Gastrocnemius medialis (tissue), 4 donors: Measurements from ENCODE around the gene SYT13. TPM values are rescaled to one million over a fixed set of nuclear protein-coding genes. Genes with fewer than 3 reads are reported as not detected.

Source experiments
- ATAC-seq, 2 donors: fragments of 150-250 bp; one replicate each; pipeline ENCODE4 v1.9.1; 2016
- DNase-seq, 2 donors: peaks; one replicate each; pipeline ENCODE4 v3.0.0-alpha.2; 2019
- H3K27ac ChIP-seq, 4 donors: fragments of 200-600 bp; sonication (generic); 1 replicate in 1 of 4; 2 replicates in 3 of 4; pipeline ENCODE4 v1.5.1; 2016 to 2018; ENCODE audit warnings: mild to moderate bottlenecking in 2 of 4, moderate library complexity in 1 of 4
- H3K27me3 ChIP-seq, 3 donors: fragments of 200-600 bp; sonication (generic) in 2 of 3; 1 replicate in 1 of 3; 2 replicates in 2 of 3; pipeline versions ENCODE4 v1.5.1 to v1.6.0; 2016 to 2019; ENCODE audit warnings: mild to moderate bottlenecking in 1 of 3, moderate library complexity in 1 of 3
- H3K36me3 ChIP-seq, 2 donors: fragments of 200-600 bp; sonication (generic) in 1 of 2; one replicate each; pipeline ENCODE4 v1.5.1; 2017 to 2018
- H3K4me1 ChIP-seq, 2 donors: fragments of 200-600 bp; sonication (generic) in 1 of 2; one replicate each; pipeline ENCODE4 v1.5.1; 2016 to 2017; ENCODE audit warnings: mild to moderate bottlenecking in 2 of 2
- H3K4me3 ChIP-seq, 4 donors: fragments of 200-600 bp; sonication (generic) in 3 of 4; 1 replicate in 1 of 4; 2 replicates in 3 of 4; pipeline ENCODE4 v1.5.1; 2016 to 2019; ENCODE audit warnings: mild to moderate bottlenecking in 2 of 4
- H3K9me3 ChIP-seq, 3 donors: fragments of 200-600 bp; sonication (generic) in 2 of 3; 1 replicate in 1 of 3; 2 replicates in 2 of 3; pipeline ENCODE4 v1.5.1; 2016 to 2019
- POLR2A ChIP-seq, 2 donors: fragments of 450-650 bp; IDR thresholded peaks; one replicate each; pipeline ENCODE4 v1.6.1; 2017; ENCODE audit warnings: antibody characterized with exemption in 2 of 2, mild to moderate bottlenecking in 2 of 2, moderate library complexity in 2 of 2
- in situ Hi-C, 4 donors: fragments of 200-750 bp; cut with MboI; loops; one replicate each; pipeline versions ENCODE4 v1.15.0 to v1.8.0; 2017; ENCODE audit warnings: low sequenced_read_pairs in 4 of 4
- intact Hi-C: fragments of 100-400 bp; cut with DNase I; formaldehyde crosslinking; loops from one replicate; pipeline ENCODE4 v1.15.1; 2023; ENCODE audit warnings: low total_unique reads
- total RNA-seq, 4 donors: library from RNA; depleted of rRNA; stranded (reverse); fragments of >200 nt; gene quantifications; one replicate each; pipeline versions ENCODE4 v1.1.0 to v1.2.3, GENCODE V29; 2016
- TF ChIP-seq, protein P1 (sequence below), 5 experiments: fragments of 450-650 bp in 3 of 5; fragments of 200-600 bp in 2 of 5; sonication (generic) in 2 of 5; IDR thresholded peaks in 4 of 5; conservative IDR thresholded peaks in 1 of 5; 1 replicate in 4 of 5; 2 replicates in 1 of 5; pipeline ENCODE4 v1.5.1; 2016 to 2019; ENCODE audit warnings: antibody characterized with exemption in 5 of 5, mild to moderate bottlenecking in 3 of 5, moderate library complexity in 3 of 5

SYT13 gene
- total RNA-seq, 4 donors from 2014 or later: 0.15 TPM; not detected in 3

DNA sequence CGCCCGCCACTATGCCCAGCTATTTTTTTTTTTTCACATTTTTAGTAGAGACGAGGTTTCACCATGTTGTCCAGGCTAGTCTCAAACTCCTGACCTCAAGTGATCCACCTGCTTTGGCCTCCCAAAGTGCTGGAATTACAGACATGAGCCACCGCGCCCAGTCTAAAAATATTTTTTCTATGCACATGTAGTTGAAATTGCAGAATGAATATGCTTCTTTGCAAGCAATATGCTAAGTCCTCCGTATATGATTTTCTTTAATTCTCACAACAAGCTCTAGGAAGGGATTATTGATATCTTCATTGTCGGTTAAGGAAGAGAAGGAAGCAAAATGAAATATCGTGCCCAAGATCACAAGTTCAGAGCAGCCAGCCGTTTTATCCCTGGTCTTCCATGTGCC lies 30.1 kb upstream of the SYT13 start:
- Histone ChIP-seq H3K36me3 (no peaks in the 10 kb centered on the region), H3K4me3 (no peak overlapping the region), H3K27ac (no peak overlapping the region), H3K4me1 (no peaks in the 10 kb centered on the region), H3K9me3 (no peaks in the 10 kb centered on the region), H3K27me3 (no peaks in the 10 kb centered on the region)
- in situ Hi-C loops (no loop called here), intact Hi-C loops (no loop called here)
- no peak for DNase-seq
- no peak for TF ChIP-seq POLR2A (IDR thresholded peaks at IDR 0.05)
- TF ChIP-seq, protein P1, sequence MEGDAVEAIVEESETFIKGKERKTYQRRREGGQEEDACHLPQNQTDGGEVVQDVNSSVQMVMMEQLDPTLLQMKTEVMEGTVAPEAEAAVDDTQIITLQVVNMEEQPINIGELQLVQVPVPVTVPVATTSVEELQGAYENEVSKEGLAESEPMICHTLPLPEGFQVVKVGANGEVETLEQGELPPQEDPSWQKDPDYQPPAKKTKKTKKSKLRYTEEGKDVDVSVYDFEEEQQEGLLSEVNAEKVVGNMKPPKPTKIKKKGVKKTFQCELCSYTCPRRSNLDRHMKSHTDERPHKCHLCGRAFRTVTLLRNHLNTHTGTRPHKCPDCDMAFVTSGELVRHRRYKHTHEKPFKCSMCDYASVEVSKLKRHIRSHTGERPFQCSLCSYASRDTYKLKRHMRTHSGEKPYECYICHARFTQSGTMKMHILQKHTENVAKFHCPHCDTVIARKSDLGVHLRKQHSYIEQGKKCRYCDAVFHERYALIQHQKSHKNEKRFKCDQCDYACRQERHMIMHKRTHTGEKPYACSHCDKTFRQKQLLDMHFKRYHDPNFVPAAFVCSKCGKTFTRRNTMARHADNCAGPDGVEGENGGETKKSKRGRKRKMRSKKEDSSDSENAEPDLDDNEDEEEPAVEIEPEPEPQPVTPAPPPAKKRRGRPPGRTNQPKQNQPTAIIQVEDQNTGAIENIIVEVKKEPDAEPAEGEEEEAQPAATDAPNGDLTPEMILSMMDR (IDR thresholded peaks at IDR 0.05 in 4 of 5, conservative IDR thresholded peaks at IDR 0.05 in 1 of 5): no peak
- ATAC-seq: no peak

DNA sequence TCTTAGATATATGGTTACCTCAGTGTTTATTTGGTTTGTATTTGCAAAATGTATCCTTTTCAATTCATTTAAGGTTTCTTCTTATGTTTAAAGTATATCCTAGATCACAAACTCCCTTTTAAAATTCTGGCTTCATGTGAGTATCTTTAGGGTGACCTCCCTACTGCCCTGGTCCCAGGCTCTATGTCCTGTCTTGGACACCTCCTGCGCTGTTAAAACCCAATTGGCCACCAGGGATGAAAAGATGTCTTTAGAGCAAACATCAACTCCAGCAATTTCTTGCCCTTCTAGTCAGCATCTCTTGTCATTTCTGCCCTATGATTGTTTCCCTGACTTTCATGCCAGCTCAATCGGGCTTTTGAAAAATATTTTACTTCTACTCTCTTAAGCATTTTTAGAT lies 28.8 kb upstream of the SYT13 start:
- H3K4me3 ChIP-seq: no peak overlapping the region
- TF ChIP-seq, protein P1 (IDR thresholded peaks at IDR 0.05 in 4 of 5, conservative IDR thresholded peaks at IDR 0.05 in 1 of 5): no peak
- TF ChIP-seq POLR2A (IDR thresholded peaks at IDR 0.05): no peak
- intact Hi-C loops: no loop called here
- ATAC-seq (no peak), DNase-seq (no peak)
- in situ Hi-C loops: no loop called here
- no peaks in the 10 kb centered on the region for H3K9me3 ChIP-seq
- H3K27ac ChIP-seq: no peak overlapping the region
- no peaks in the 10 kb centered on the region for H3K4me1 ChIP-seq
- H3K27me3 ChIP-seq: no peaks in the 10 kb centered on the region
- H3K36me3 ChIP-seq: no peaks in the 10 kb centered on the region

DNA sequence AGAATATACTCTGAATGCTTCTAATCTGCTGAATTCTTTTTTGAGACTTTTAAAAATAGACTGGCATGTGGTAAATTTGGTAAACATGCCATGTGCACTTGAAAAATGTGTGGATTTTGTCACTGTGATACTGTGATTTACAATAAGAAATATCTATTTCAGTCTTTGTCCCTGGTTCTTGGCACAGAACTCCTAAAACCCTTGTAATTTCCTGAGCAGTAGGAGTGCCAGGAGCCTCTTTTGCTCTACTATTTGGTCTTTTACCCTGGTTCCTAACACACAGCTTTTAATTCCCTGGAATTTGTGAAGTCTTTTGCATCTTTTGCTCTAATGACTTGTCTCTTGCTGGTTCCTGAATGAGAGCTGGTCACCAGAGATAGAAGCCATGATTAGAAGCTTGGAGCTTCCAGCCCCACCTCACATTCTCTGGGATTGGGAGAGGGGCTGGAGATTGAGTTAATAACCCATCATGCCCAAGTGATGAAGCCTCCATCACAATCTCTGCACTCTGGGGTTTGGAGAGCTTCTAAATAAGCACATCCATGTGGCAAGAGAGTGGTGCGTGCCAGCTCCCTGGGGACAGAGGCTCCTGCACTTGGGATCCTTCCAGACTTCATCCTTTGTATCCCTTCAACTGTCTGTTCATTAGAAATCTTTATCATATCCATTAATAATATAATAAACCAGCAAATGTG lies 27.2 kb upstream of the SYT13 start:
- Histone ChIP-seq H3K27me3 (no peaks in the 10 kb centered on the region), H3K36me3 (no peaks in the 10 kb centered on the region), H3K4me3 (no peak overlapping the region), H3K4me1 (no peaks in the 10 kb centered on the region), H3K9me3 (no peaks in the 10 kb centered on the region), H3K27ac (no peak overlapping the region)
- no peak for ATAC-seq
- intact Hi-C loops (no loop called here), in situ Hi-C loops (no loop called here)
- TF ChIP-seq POLR2A (IDR thresholded peaks at IDR 0.05): no peak
- TF ChIP-seq, protein P1 (IDR thresholded peaks at IDR 0.05 in 4 of 5, conservative IDR thresholded peaks at IDR 0.05 in 1 of 5): no peak
- no peak for DNase-seq

DNA sequence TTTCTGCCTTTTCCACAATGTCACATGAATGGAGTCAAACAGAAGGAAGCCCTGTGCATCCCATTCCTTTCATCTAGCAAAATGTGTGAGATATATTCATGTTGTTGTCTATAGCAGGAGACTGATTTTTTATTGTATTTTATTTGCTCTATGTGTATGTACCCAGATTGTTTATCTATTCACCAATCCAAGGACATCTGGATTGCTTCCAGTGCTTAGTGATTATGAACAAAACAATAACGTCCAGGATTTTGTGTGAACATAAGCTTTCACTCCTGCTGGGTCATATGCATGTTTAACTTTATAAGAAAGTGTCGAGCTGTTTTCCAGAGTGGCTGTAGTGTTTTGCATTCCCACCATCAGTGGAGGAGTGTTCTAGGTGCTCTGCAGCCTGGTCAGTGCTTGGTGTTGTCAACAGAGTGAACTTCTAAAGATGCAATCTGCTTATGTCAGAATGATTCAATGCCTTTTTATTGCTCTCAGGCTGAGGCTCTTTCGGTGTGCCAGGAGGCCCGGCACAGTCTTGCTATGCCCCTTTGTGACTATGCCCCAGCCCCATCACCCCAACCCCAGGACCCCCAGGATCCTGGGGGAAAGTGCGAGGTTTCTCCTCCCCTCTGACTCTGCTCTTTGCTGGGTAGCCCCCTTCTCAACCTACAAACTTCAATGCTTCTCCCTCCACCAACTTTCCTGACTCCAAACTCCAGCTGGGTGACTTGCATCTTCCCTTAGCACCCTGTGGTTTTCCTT lies 19.9 kb upstream of the SYT13 start:
- H3K4me3 ChIP-seq: no peak overlapping the region
- in situ Hi-C loops: no loop called here

More for the DNA sequence above, 19.9 kb upstream of the SYT13 start:
- no peaks in the 10 kb centered on the region for H3K9me3 ChIP-seq
- peaks cover 0 to 7% (median 0%) of the 10 kb centered on the region in 3 donors for H3K27me3 ChIP-seq
- H3K27ac ChIP-seq: no peak overlapping the region
- intact Hi-C loops: no loop called here
- no peaks in the 10 kb centered on the region for H3K4me1 ChIP-seq
- ATAC-seq (no peak), DNase-seq (no peak)
- H3K36me3 ChIP-seq: no peaks in the 10 kb centered on the region
- TF ChIP-seq, protein P1 (IDR thresholded peaks at IDR 0.05 in 4 of 5, conservative IDR thresholded peaks at IDR 0.05 in 1 of 5): no peak
- no peak for TF ChIP-seq POLR2A (IDR thresholded peaks at IDR 0.05)
